CD4-positive, alpha-beta T cell (primary cell): ENCODE results near the gene S100P. TPM values are rescaled to one million over a fixed set of nuclear protein-coding genes. Genes with fewer than 3 reads are reported as not detected.
A peak's percentile ranks its signal among the peaks of the same experiment; 100 is the strongest.
"Not testable (repeated sequence)": the region's sequence is repeated elsewhere in the genome, so short reads cannot be mapped to it uniquely, and the experiment has no call there.

Experiments used
- ATAC-seq: fragments of 200-7000 bp; cut with Tn5 transposase; one replicate; pipeline ENCODE4 v1.10.0; 2022; ENCODE audit warnings: mild to moderate bottlenecking; ENCODE audit not compliant: poor library complexity
- CTCF ChIA-PET: fragments of 350-600 bp; sonication (Branson Sonifier 250); formaldehyde crosslinking; loops from one replicate; lab custom pipeline; 2021; ENCODE audit warnings: antibody characterized with exemption, inconsistent platforms; lab: Charles Lee
- POLR2A ChIA-PET: fragments of 350-600 bp; sonication (Branson Sonifier 250); formaldehyde crosslinking; loops from one replicate; lab custom pipeline; 2021; ENCODE audit warnings: antibody characterized with exemption, inconsistent platforms; lab: Charles Lee
- DNase-seq, 14 experiments: peaks; one replicate each; pipeline ENCODE4 v3.0.0-alpha.2; 2013 to 2020; ENCODE audit warnings: mixed read lengths in 2 of 14
- H3K27ac ChIP-seq, 2 donors: one replicate each; pipeline versions ENCODE4 v1.5.1 to v1.7.0; 2013; ENCODE audit warnings: low read length in 2 of 2, low read depth in 1 of 2, mild to moderate bottlenecking in 1 of 2
- H3K27me3 ChIP-seq, 2 experiments: 1 replicate in 1 of 2; 2 replicates in 1 of 2; pipeline versions ENCODE4 v1.6.1 to v1.7.0; 2013; ENCODE audit warnings: low read length in 2 of 2, control low read depth in 1 of 2, mild to moderate bottlenecking in 1 of 2, moderate library complexity in 1 of 2; ENCODE audit not compliant: insufficient read depth in 2 of 2, control insufficient read depth in 1 of 2
- H3K36me3 ChIP-seq: one replicate; pipeline ENCODE4 v1.6.1; 2013; ENCODE audit warnings: low read length, control low read depth; ENCODE audit not compliant: insufficient read depth
- H3K4me1 ChIP-seq: one replicate; pipeline ENCODE4 v1.6.1; 2013; ENCODE audit warnings: low read length, control low read depth; ENCODE audit not compliant: insufficient read depth
- H3K4me3 ChIP-seq: one replicate; pipeline ENCODE4 v1.5.1; 2013; ENCODE audit warnings: mild to moderate bottlenecking, low read length, moderate library complexity
- H3K9me3 ChIP-seq, 2 experiments: 1 replicate in 1 of 2; 2 replicates in 1 of 2; pipeline versions ENCODE4 v1.6.1 to v1.7.0; 2013; ENCODE audit warnings: low read length in 2 of 2, mild to moderate bottlenecking in 2 of 2, control low read depth in 1 of 2, moderate library complexity in 1 of 2; ENCODE audit not compliant: control insufficient read depth in 1 of 2, insufficient read depth in 1 of 2
- H3K27ac Mint-ChIP-seq: one replicate; pipeline ENCODE4 v1.8.0; 2020; ENCODE audit warnings: mixed read lengths
- H3K27me3 Mint-ChIP-seq: one replicate; pipeline ENCODE4 v1.8.0; 2021; ENCODE audit warnings: mixed read lengths
- H3K36me3 Mint-ChIP-seq: one replicate; pipeline ENCODE4 v1.8.0; 2021; ENCODE audit warnings: low read depth, mixed read lengths
- H3K4me1 Mint-ChIP-seq: one replicate; pipeline ENCODE4 v1.8.0; 2021; ENCODE audit warnings: low read depth, mixed read lengths
- H3K4me3 Mint-ChIP-seq: one replicate; pipeline ENCODE4 v1.8.0; 2020; ENCODE audit warnings: mild to moderate bottlenecking, mixed read lengths
- H3K9me3 Mint-ChIP-seq: one replicate; pipeline ENCODE4 v1.8.0; 2020; ENCODE audit warnings: mixed read lengths
- intact Hi-C, 2 experiments: fragments of 100-400 bp; cut with DNase I in 1 of 2; cut with micrococcal nuclease in 1 of 2; formaldehyde crosslinking; loops; one replicate each; pipeline versions ENCODE4 v1.15.1 to v1.9.0; 2023 to 2025; cut with DNase I, micrococcal nuclease
- total RNA-seq, 174 experiments: library from RNA in 2 of 174; stranded (reverse) in 2 of 174; gene quantifications; one replicate each; pipeline ENCODE4 v1.2.3 and lab custom pipeline; 2021 to 2026
- TF ChIP-seq, protein P1 (sequence below): fragments of 200-600 bp; IDR thresholded peaks from one replicate; pipeline ENCODE4 v1.8.0; 2022; ENCODE audit warnings: antibody characterized with exemption, mild to moderate bottlenecking

The S100P gene
- total RNA-seq, 2 experiments from 2014 or later: 0.58 to 2.8 TPM

DNA sequence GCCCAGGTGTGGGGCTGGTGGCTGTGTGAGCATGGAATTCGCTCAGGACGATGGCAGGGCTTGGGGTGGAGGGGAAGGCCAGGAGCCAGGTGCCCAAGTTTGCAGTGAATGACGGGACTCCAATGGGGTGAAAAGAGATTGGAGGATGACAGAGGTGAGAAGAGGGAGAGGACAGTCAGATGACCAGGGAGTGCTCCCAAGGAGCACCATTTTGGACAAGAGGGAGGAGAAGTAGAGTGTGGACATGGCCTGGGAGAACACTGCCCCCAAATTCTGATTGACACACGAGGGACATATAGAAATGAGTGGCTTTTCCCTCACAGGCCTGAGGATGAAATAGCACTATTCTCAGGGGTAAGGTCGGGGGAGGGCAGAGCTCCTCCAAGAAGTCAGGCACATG, 46.5 kb upstream of the S100P start:
- ChIA-PET POLR2A (interaction anchor here (0.9 kb wide), 1 partner anchor 11 kb away, joined by 3 read pairs; no protein-coding TSS in a partner anchor), CTCF (interaction anchor here (0.6 to 1.1 kb wide), 2 partner anchors 28 to 73 kb away, joined by 3 read pairs; no protein-coding TSS in a partner anchor)
- Histone ChIP-seq H3K36me3 (peaks cover 17% of the 10 kb centered on the region), H3K4me3 (no peak overlapping the region), H3K9me3 (no peaks in the 10 kb centered on the region), H3K4me1 (peaks cover 14% of the 10 kb centered on the region), H3K27ac (no peak overlapping the region), H3K27me3 (no peaks in the 10 kb centered on the region)
- peak overlapping the region; percentile 99 for H3K27ac Mint-ChIP-seq
- no peak overlapping the region for H3K4me3 Mint-ChIP-seq
- TF ChIP-seq, protein P1, sequence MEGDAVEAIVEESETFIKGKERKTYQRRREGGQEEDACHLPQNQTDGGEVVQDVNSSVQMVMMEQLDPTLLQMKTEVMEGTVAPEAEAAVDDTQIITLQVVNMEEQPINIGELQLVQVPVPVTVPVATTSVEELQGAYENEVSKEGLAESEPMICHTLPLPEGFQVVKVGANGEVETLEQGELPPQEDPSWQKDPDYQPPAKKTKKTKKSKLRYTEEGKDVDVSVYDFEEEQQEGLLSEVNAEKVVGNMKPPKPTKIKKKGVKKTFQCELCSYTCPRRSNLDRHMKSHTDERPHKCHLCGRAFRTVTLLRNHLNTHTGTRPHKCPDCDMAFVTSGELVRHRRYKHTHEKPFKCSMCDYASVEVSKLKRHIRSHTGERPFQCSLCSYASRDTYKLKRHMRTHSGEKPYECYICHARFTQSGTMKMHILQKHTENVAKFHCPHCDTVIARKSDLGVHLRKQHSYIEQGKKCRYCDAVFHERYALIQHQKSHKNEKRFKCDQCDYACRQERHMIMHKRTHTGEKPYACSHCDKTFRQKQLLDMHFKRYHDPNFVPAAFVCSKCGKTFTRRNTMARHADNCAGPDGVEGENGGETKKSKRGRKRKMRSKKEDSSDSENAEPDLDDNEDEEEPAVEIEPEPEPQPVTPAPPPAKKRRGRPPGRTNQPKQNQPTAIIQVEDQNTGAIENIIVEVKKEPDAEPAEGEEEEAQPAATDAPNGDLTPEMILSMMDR: no peak
- no peaks in the 10 kb centered on the region for H3K27me3 Mint-ChIP-seq
- ATAC-seq: no peak
- H3K9me3 Mint-ChIP-seq: no peaks in the 10 kb centered on the region
- intact Hi-C loops: loop anchor here (10.0 kb wide), 2 partner anchors 72 to 382 kb away; partner anchors contain the start of genes MAN2B2 (in 1 of the 2) and WFS1 (in 1 of the 2)
- no peak for DNase-seq
- H3K4me1 Mint-ChIP-seq: peaks cover 18% of the 10 kb centered on the region
- H3K36me3 Mint-ChIP-seq: peaks cover 22% of the 10 kb centered on the region

DNA sequence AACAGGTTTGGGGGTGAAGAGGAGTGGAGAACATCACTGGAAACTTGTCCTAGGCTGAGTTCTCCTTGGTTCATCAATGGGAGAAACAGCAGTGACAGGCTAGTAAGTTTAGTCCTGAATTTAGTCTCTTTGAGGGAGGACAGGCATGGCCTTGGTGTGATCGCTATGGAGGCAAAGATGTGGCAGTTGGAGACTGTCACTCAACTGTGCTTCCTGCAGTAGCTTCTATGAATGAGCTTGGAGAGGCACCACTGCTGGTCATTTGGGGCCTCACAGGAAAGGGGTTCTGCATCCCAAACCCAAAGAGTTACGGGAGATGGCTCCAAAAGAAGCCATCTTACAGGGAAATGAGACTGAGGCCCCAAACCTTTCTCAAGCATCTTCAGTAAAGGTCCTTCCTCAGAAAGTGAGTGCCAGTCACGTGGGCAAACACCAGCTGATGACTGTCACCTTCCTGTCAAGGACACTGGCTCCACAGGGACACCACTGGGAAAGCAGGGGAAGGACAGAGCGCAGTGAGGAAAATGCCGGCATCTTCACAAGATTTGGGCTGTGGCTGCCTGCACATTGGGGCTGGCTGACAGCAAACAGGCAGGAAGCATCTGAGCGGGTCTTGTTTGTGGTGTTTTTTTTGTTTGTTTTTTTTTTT, 46.0 kb upstream of the S100P start:
- no peak overlapping the region for H3K4me3 Mint-ChIP-seq
- no peak overlapping the region for H3K27ac ChIP-seq
- H3K4me1 ChIP-seq: peaks cover 9% of the 10 kb centered on the region
- no peaks in the 10 kb centered on the region for H3K27me3 ChIP-seq
- H3K27ac Mint-ChIP-seq: peak overlapping the region; percentile 99
- H3K4me3 ChIP-seq: no peak overlapping the region
- peaks cover 13% of the 10 kb centered on the region for H3K4me1 Mint-ChIP-seq
- peaks cover 12% of the 10 kb centered on the region for H3K36me3 ChIP-seq
- ChIA-PET CTCF (no interaction called here), POLR2A (interaction anchor here (0.9 kb wide), 1 partner anchor 11 kb away, joined by 3 read pairs; no protein-coding TSS in a partner anchor)
- no peaks in the 10 kb centered on the region for H3K9me3 ChIP-seq
- no peak for ATAC-seq
- H3K27me3 Mint-ChIP-seq: no peaks in the 10 kb centered on the region
- DNase-seq: no peak
- H3K9me3 Mint-ChIP-seq: no peaks in the 10 kb centered on the region
- TF ChIP-seq, protein P1: no peak
- H3K36me3 Mint-ChIP-seq: peaks cover 17% of the 10 kb centered on the region
- intact Hi-C loops: loop anchor here (10.0 kb wide), 2 partner anchors 73 to 383 kb away; partner anchors contain the start of genes MAN2B2 (in 1 of the 2) and WFS1 (in 1 of the 2)

DNA sequence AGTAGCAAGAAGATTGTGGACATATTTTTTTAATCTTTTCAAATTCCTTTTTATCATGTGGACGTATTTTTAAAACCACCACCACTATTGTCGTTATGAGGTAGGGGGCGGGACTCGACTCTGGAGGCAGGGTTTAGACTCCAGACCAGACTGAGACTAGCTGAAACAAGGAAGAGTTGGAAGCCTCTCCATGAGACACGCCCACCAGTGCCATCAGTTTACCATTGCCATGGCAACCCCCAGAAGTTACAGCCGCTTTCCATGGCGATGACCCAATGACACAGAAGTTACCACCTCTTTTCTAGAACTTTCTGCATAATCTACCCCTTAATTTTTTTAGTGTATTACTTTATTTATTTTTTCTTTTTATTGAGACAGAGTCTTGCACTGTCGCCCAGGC, 44.5 kb upstream of the S100P start:
- POLR2A ChIA-PET: no interaction called here
- no peak overlapping the region for H3K27ac Mint-ChIP-seq
- CTCF ChIA-PET: no interaction called here

DNA sequence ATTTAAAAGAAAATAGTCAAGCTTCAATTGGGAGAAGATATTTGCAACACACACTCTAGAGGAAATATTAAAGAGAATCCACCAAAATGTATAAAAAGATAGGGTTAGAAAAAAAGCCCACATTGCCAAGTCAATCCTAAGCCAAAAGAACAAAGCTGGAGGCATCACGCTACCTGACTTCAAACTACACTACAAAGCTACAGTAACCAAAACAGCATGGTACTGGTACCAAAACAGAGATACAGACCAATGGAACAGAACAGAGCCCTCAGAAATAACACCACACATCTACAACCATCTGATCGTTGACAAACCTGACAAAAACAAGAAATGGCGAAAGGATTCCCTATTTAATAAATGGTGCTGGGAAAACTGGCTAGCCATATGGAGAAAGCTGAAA, 39.5 kb upstream of the S100P start:
- ATAC-seq, intact Hi-C loops, H3K36me3 ChIP-seq, H3K4me3 Mint-ChIP-seq, H3K4me1 Mint-ChIP-seq, H3K27me3 Mint-ChIP-seq, CTCF ChIA-PET, H3K4me3 ChIP-seq, H3K9me3 Mint-ChIP-seq, H3K36me3 Mint-ChIP-seq, H3K27me3 ChIP-seq, H3K27ac ChIP-seq, H3K27ac Mint-ChIP-seq, H3K9me3 ChIP-seq, DNase-seq: not testable (repeated sequence)
- POLR2A ChIA-PET: interaction anchor here (0.6 to 1.7 kb wide), 3 partner anchors 9 to 21 kb away, joined by 3 to 9 read pairs (median 5); partner anchors contain the start of gene MRFAP1
- peaks cover 12% of the 10 kb centered on the region for H3K4me1 ChIP-seq

More for the DNA sequence above, 44.5 kb upstream of the S100P start:
- no peak for ATAC-seq
- Histone ChIP-seq H3K4me3 (no peak overlapping the region), H3K9me3 (no peaks in the 10 kb centered on the region), H3K36me3 (no peaks in the 10 kb centered on the region), H3K4me1 (no peaks in the 10 kb centered on the region), H3K27ac (no peak overlapping the region), H3K27me3 (no peaks in the 10 kb centered on the region)
- peaks cover 3% of the 10 kb centered on the region for H3K36me3 Mint-ChIP-seq
- H3K4me3 Mint-ChIP-seq: no peak overlapping the region
- H3K9me3 Mint-ChIP-seq: no peaks in the 10 kb centered on the region
- no peaks in the 10 kb centered on the region for H3K27me3 Mint-ChIP-seq
- intact Hi-C loops: loop anchor here (10.0 kb wide), 2 partner anchors 74 to 384 kb away; partner anchors contain the start of genes MAN2B2 (in 1 of the 2) and WFS1 (in 1 of the 2)
- TF ChIP-seq, protein P1: no peak
- H3K4me1 Mint-ChIP-seq: no peaks in the 10 kb centered on the region
- DNase-seq: no peak

DNA sequence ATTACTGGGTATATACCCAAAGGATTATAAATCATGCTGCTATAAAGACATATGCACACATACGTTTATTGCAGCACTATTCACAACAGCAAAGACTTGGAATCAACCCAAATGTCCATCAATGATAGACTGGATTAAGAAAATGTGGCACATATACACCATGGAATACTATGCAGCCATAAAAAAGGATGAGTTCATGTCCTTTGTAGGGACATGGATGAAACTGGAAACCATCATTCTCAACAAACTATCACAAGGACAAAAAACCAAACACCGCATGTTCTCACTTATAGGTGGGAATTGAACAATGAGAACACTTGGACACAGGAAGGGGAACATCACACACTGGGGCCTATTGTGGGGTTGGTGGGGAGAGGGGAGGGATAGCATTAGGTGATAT, 38.4 kb upstream of the S100P start:
- H3K27me3 Mint-ChIP-seq, H3K4me3 Mint-ChIP-seq, H3K4me3 ChIP-seq, H3K4me1 Mint-ChIP-seq, H3K9me3 Mint-ChIP-seq, H3K27ac ChIP-seq, DNase-seq, intact Hi-C loops, H3K36me3 ChIP-seq, ATAC-seq, CTCF ChIA-PET, H3K36me3 Mint-ChIP-seq, H3K27ac Mint-ChIP-seq, H3K27me3 ChIP-seq, H3K9me3 ChIP-seq: not testable (repeated sequence)
- H3K4me1 ChIP-seq: peaks cover 18% of the 10 kb centered on the region
- POLR2A ChIA-PET: interaction anchor here (4.9 kb wide), 1 partner anchor 14 kb away, joined by 56 read pairs; the partner anchor contains the start of gene MRFAP1
